Measurements from ENCODE around the gene PLEK. TPM values are rescaled to one million over a fixed set of nuclear protein-coding genes. Genes with fewer than 3 reads are reported as not detected.

The PLEK gene
- polyA plus RNA-seq, 3 donors, result 351 to 708 (median 403) TPM

GRCh38 chr2:68368654-68369336 lies 3.7 kb downstream of the PLEK start:
- H3K4me2 ChIP-seq (replicated peaks; ENCODE audit: extremely low read depth, low read length, poor library complexity, severe bottlenecking), result peak overlapping the region; percentile 93
- Mint-ChIP-seq H3K27ac (peak overlapping the region; percentile 90 to 99 (median 98)), H3K9me3 (no peaks in the 10 kb centered on the region), H3K27me3 (ENCODE audit: low read depth in 3 of 3) (peaks cover 0 to 4% (median 0%) of the 10 kb centered on the region in 3 donors), H3K36me3 (peaks cover 52 to 63% of the 10 kb centered on the region in 2 donors), H3K4me1 (peaks cover 69% of the 10 kb centered on the region), H3K4me3 (peak overlapping the region; percentile 94 to 97)
- no peaks in the 10 kb centered on the region for H3K9me3 ChIP-seq (replicated peaks in 1 of 2; ENCODE audit: control insufficient read depth in 1 of 2, insufficient read depth in 1 of 2, low read length in 2 of 2)
- peak in 1 of 3 donors; percentile 46 for DNase-seq
- intact Hi-C loops (cut with micrococcal nuclease), result loop anchor here in 1 of 2 donors (2.0 to 5.0 kb wide), 3 partner anchors 14 to 74 kb away; no protein-coding TSS in a partner anchor
- H3K27me3 ChIP-seq (ENCODE audit: control insufficient read depth in 2 of 2, insufficient read depth in 2 of 2, low read length in 2 of 2), result no peaks in the 10 kb centered on the region
- peaks cover 81% of the 10 kb centered on the region for H4K20me1 ChIP-seq (ENCODE audit: insufficient read depth, low read length)
- peak overlapping the region; percentile 61 for H3K9ac ChIP-seq (ENCODE audit: insufficient read depth, low read length, poor library complexity, severe bottlenecking)
- peak overlapping the region; percentile 79 to 98 (median 93) for H3K4me3 ChIP-seq (replicated peaks in 1 of 3; ENCODE audit: low read depth in 2 of 3, low read length in 3 of 3)
- H2AFZ ChIP-seq (ENCODE audit: insufficient read depth, low read depth, low read length, poor library complexity, severe bottlenecking), result no peak overlapping the region
- H3K36me3 ChIP-seq (replicated peaks in 1 of 2; ENCODE audit: control insufficient read depth in 1 of 2, insufficient read depth in 2 of 2, low read length in 2 of 2), result peaks cover 19 to 45% of the 10 kb centered on the region in 2 donors
- peak overlapping the region; percentile 66 to 96 for H3K27ac ChIP-seq (ENCODE audit: low read depth in 1 of 2, low read length in 2 of 2)
- no peak for TF ChIP-seq CTCF (IDR thresholded peaks at IDR 0.05)
- H3K79me2 ChIP-seq (ENCODE audit: insufficient read depth, low read length), result peaks cover 94% of the 10 kb centered on the region
- H3K4me1 ChIP-seq (ENCODE audit: control insufficient read depth in 1 of 2, insufficient read depth in 2 of 2, low read length in 2 of 2), result peaks cover 68 to 77% of the 10 kb centered on the region in 2 donors
- 29% methylated on average over 4 of the region's 6 CpGs for WGBS (ENCODE audit: insufficient coverage)

GRCh38 chr2:68369337-68369734 lies 4.3 kb downstream of the PLEK start:
- H2AFZ ChIP-seq (ENCODE audit: insufficient read depth, low read depth, low read length, poor library complexity, severe bottlenecking), result no peak overlapping the region
- H3K4me3 Mint-ChIP-seq, result peak overlapping the region in 1 of 2 donors; percentile 94
- H3K9ac ChIP-seq (ENCODE audit: insufficient read depth, low read length, poor library complexity, severe bottlenecking), result no peak overlapping the region
- TF ChIP-seq CTCF (IDR thresholded peaks at IDR 0.05), result no peak
- peak overlapping the region; percentile 66 to 96 for H3K27ac ChIP-seq (ENCODE audit: low read depth in 1 of 2, low read length in 2 of 2)
- whole genome bisulfite sequencing (ENCODE audit: insufficient coverage), result 59% methylated on average over 3 of the region's 10 CpGs
- peaks cover 0 to 4% (median 0%) of the 10 kb centered on the region in 3 donors for H3K27me3 Mint-ChIP-seq (ENCODE audit: low read depth in 3 of 3)
- peaks cover 24 to 51% of the 10 kb centered on the region in 2 donors for H3K36me3 ChIP-seq (replicated peaks in 1 of 2; ENCODE audit: control insufficient read depth in 1 of 2, insufficient read depth in 2 of 2, low read length in 2 of 2)
- H3K36me3 Mint-ChIP-seq, result peaks cover 56 to 65% of the 10 kb centered on the region in 2 donors
- intact Hi-C loops (cut with micrococcal nuclease), result loop anchor here in 1 of 2 donors (2.0 to 5.0 kb wide), 3 partner anchors 13 to 73 kb away; no protein-coding TSS in a partner anchor
- H3K9me3 ChIP-seq (replicated peaks in 1 of 2; ENCODE audit: control insufficient read depth in 1 of 2, insufficient read depth in 1 of 2, low read length in 2 of 2), result no peaks in the 10 kb centered on the region
- H3K4me1 Mint-ChIP-seq, result peaks cover 68% of the 10 kb centered on the region
- no peak for DNase-seq
- H3K4me2 ChIP-seq (replicated peaks; ENCODE audit: extremely low read depth, low read length, poor library complexity, severe bottlenecking), result peak overlapping the region; percentile 93
- H3K4me3 ChIP-seq (replicated peaks in 1 of 3; ENCODE audit: low read depth in 2 of 3, low read length in 3 of 3), result peak overlapping the region; percentile 79 to 98 (median 93)
- peak overlapping the region; percentile 90 to 99 (median 98) for H3K27ac Mint-ChIP-seq
- peaks cover 67 to 77% of the 10 kb centered on the region in 2 donors for H3K4me1 ChIP-seq (ENCODE audit: control insufficient read depth in 1 of 2, insufficient read depth in 2 of 2, low read length in 2 of 2)
- H3K27me3 ChIP-seq (ENCODE audit: control insufficient read depth in 2 of 2, insufficient read depth in 2 of 2, low read length in 2 of 2), result no peaks in the 10 kb centered on the region
- H3K9me3 Mint-ChIP-seq, result no peaks in the 10 kb centered on the region
- peaks cover 94% of the 10 kb centered on the region for H3K79me2 ChIP-seq (ENCODE audit: insufficient read depth, low read length)
- peaks cover 87% of the 10 kb centered on the region for H4K20me1 ChIP-seq (ENCODE audit: insufficient read depth, low read length)

All from CD14-positive monocyte (primary cell).